Hepatocyte (in vitro differentiated cells): ENCODE measurements around the gene CHD6. TPM values are rescaled to one million over a fixed set of nuclear protein-coding genes. Genes with fewer than 3 reads are reported as not detected.

Experiments used
- DNase-seq: peaks from one replicate; pipeline ENCODE4 v3.0.0-alpha.2; 2016; ENCODE audit warnings: low spot score
- H2AFZ ChIP-seq: fragments of 200-600 bp; sonication (generic); 2 replicates; pipeline ENCODE4 v1.6.0; 2016; ENCODE audit warnings: antibody characterized with exemption, mild to moderate bottlenecking
- H3K27ac ChIP-seq: fragments of 200-600 bp; sonication (generic); 2 replicates; pipeline ENCODE4 v1.5.1; 2016; ENCODE audit warnings: mild to moderate bottlenecking
- H3K27me3 ChIP-seq: fragments of 200-600 bp; sonication (generic); 2 replicates; pipeline ENCODE4 v1.6.1; 2016
- H3K36me3 ChIP-seq: fragments of 200-600 bp; sonication (generic); replicated peaks from 2 replicates; pipeline ENCODE4 v1.5.1; 2016; ENCODE audit warnings: low read depth; ENCODE audit not compliant: insufficient read depth
- H3K4me1 ChIP-seq: fragments of 200-600 bp; sonication (generic); 2 replicates; pipeline ENCODE4 v1.5.1; 2016; ENCODE audit warnings: mild to moderate bottlenecking, moderate library complexity; ENCODE audit not compliant: insufficient read depth
- H3K4me2 ChIP-seq: fragments of 200-600 bp; sonication (generic); 2 replicates; pipeline ENCODE4 v1.6.0; 2016
- H3K4me3 ChIP-seq: fragments of 200-600 bp; sonication (generic); 2 replicates; pipeline ENCODE4 v1.5.1; 2016; ENCODE audit warnings: mild to moderate bottlenecking
- H3K79me2 ChIP-seq: fragments of 200-600 bp; sonication (generic); 2 replicates; pipeline ENCODE4 v1.6.0; 2017; ENCODE audit warnings: mild to moderate bottlenecking
- H3K9me2 ChIP-seq: fragments of 200-600 bp; sonication (generic); replicated peaks from 2 replicates; pipeline ENCODE4 v1.6.0; 2017; ENCODE audit warnings: mild to moderate bottlenecking; ENCODE audit not compliant: insufficient read depth
- H3K9me3 ChIP-seq: fragments of 200-600 bp; sonication (generic); 2 replicates; pipeline ENCODE4 v1.5.1; 2016; ENCODE audit warnings: low read depth, mild to moderate bottlenecking
- H4K20me1 ChIP-seq: fragments of 200-600 bp; sonication (generic); 2 replicates; pipeline ENCODE4 v1.6.0; 2016; ENCODE audit warnings: mild to moderate bottlenecking; ENCODE audit not compliant: insufficient read depth, poor library complexity, severe bottlenecking
- CTCF ChIP-seq: fragments of 200-600 bp; sonication (generic); IDR thresholded peaks from 2 replicates; pipeline ENCODE4 v1.5.1; 2016; ENCODE audit warnings: antibody characterized with exemption, mild to moderate bottlenecking; ENCODE audit not compliant: poor library complexity
- EZH2 ChIP-seq: fragments of 200-600 bp; sonication (generic); IDR thresholded peaks from 2 replicates; pipeline ENCODE4 v1.6.1; 2016; ENCODE audit warnings: antibody characterized with exemption, mild to moderate bottlenecking, borderline replicate concordance
- EZH2phosphoT487 ChIP-seq: fragments of 200-600 bp; sonication (generic); IDR thresholded peaks from one replicate; pipeline ENCODE4 v1.6.1; 2018; ENCODE audit warnings: antibody characterized with exemption, mild to moderate bottlenecking, low read depth, moderate library complexity; ENCODE audit not compliant: unreplicated experiment, severe bottlenecking
- WGBS: methylation state at CpG from one replicate; pipeline ENCODE4 v1.1.6; 2016; ENCODE audit warnings: low lambda C conversion rate; ENCODE audit errors: missing lambda C conversion rate; 5-methylcytosine and 5-hydroxymethylcytosine counted together
- polyA plus RNA-seq: library from polyadenylated mRNA; unstranded; fragments of >200 nt; fragmentation: Nextera tagmentation; extraction: Ambion mirVana; gene quantifications from 2 replicates; pipeline ENCODE4 v1.2.1, GENCODE V29; 2016
- total RNA-seq: library from RNA; depleted of rRNA; stranded (reverse); fragments of >200 nt; gene quantifications from 2 replicates; pipeline ENCODE4 v1.2.3, GENCODE V29; 2014

The CHD6 gene
- total and polyA plus RNA-seq, 2 experiments from 2014 or later = 31.0 to 56.0 TPM

GRCh38 chr20:41507436-41507835, 110.7 kb downstream of the CHD6 start:
- peaks cover 51% of the 10 kb centered on the region for H3K79me2 ChIP-seq
- H3K36me3 ChIP-seq = no peaks in the 10 kb centered on the region
- peak overlapping the region; percentile 56 for H3K27ac ChIP-seq
- no peaks in the 10 kb centered on the region for H3K9me2 ChIP-seq
- H3K9me3 ChIP-seq = no peaks in the 10 kb centered on the region
- no peaks in the 10 kb centered on the region for H3K27me3 ChIP-seq
- no peak for TF ChIP-seq EZH2phosphoT487
- no peak for TF ChIP-seq EZH2
- no peak for TF ChIP-seq CTCF
- no peak overlapping the region for H3K4me3 ChIP-seq
- WGBS = 73% methylated on average over 5 of the region's 5 CpGs
- H3K4me2 ChIP-seq = peak overlapping the region; percentile 8
- H4K20me1 ChIP-seq = no peaks in the 10 kb centered on the region
- DNase-seq = no peak
- H2AFZ ChIP-seq = no peak overlapping the region
- peaks cover 39% of the 10 kb centered on the region for H3K4me1 ChIP-seq

GRCh38 chr20:41506192-41506915, 111.8 kb downstream of the CHD6 start:
- Histone ChIP-seq H3K9me3 (no peaks in the 10 kb centered on the region), H3K9me2 (no peaks in the 10 kb centered on the region), H3K4me3 (no peak overlapping the region), H3K4me1 (peaks cover 34% of the 10 kb centered on the region), H3K4me2 (no peak overlapping the region), H3K36me3 (no peaks in the 10 kb centered on the region), H3K27ac (no peak overlapping the region), H2AFZ (no peak overlapping the region), H4K20me1 (no peaks in the 10 kb centered on the region), H3K79me2 (peaks cover 51% of the 10 kb centered on the region), H3K27me3 (no peaks in the 10 kb centered on the region)
- TF ChIP-seq CTCF = no peak
- no peak for TF ChIP-seq EZH2
- no peak for TF ChIP-seq EZH2phosphoT487
- DNase-seq = no peak
- WGBS = 87% methylated on average over 4 of the region's 4 CpGs

- no peaks in the 10 kb centered on the region for H4K20me1 ChIP-seq
- no peak overlapping the region for H2AFZ ChIP-seq
- H3K36me3 ChIP-seq = no peaks in the 10 kb centered on the region
- H3K4me3 ChIP-seq = no peak overlapping the region
- H3K9me3 ChIP-seq = no peaks in the 10 kb centered on the region
- H3K27me3 ChIP-seq = no peaks in the 10 kb centered on the region
- DNase-seq = no peak
- no peak overlapping the region for H3K27ac ChIP-seq
- 94% methylated on average over 7 of the region's 7 CpGs for WGBS
- TF ChIP-seq CTCF (no peak), EZH2phosphoT487 (no peak), EZH2 (no peak)
- peaks cover 54% of the 10 kb centered on the region for H3K79me2 ChIP-seq
- no peaks in the 10 kb centered on the region for H3K9me2 ChIP-seq
- H3K4me2 ChIP-seq = no peak overlapping the region
- H3K4me1 ChIP-seq = peaks cover 24% of the 10 kb centered on the region
Observed at GRCh38 chr20:41505184-41505583, 113.0 kb downstream of the CHD6 start.

- Histone ChIP-seq H3K4me3 (no peak overlapping the region), H4K20me1 (no peaks in the 10 kb centered on the region), H3K27me3 (no peaks in the 10 kb centered on the region), H3K79me2 (peaks cover 36% of the 10 kb centered on the region), H3K27ac (no peak overlapping the region), H3K4me1 (peaks cover 17% of the 10 kb centered on the region), H3K9me3 (no peaks in the 10 kb centered on the region), H2AFZ (no peak overlapping the region), H3K9me2 (no peaks in the 10 kb centered on the region), H3K4me2 (no peak overlapping the region), H3K36me3 (no peaks in the 10 kb centered on the region)
- TF ChIP-seq EZH2phosphoT487 (no peak), CTCF (no peak), EZH2 (no peak)
- 26% methylated on average over 1 of the region's 1 CpG for WGBS
- DNase-seq = no peak
Observed at GRCh38 chr20:41501376-41501775, 116.8 kb downstream of the CHD6 start.
